Stimulated activated CD4-positive, alpha-beta T cell treated with anti-CD3 and anti-CD28 coated beads, Interleukin-4, amount 100 ng/mL, for 4 hours (primary cell): ENCODE measurements around the gene PAK6.

ENCODE experiments used
- DNase-seq, 2 experiments: peaks; one replicate each; pipeline ENCODE4 v3.0.0-alpha.2; 2020

Gene PAK6

GRCh38 chr15:40293905-40294895 is 55.3 kb downstream of the PAK6 start:
- no peak for DNase-seq

GRCh38 chr15:40295297-40295696 is 56.4 kb downstream of the PAK6 start:
- DNase-seq: no peak

DNA sequence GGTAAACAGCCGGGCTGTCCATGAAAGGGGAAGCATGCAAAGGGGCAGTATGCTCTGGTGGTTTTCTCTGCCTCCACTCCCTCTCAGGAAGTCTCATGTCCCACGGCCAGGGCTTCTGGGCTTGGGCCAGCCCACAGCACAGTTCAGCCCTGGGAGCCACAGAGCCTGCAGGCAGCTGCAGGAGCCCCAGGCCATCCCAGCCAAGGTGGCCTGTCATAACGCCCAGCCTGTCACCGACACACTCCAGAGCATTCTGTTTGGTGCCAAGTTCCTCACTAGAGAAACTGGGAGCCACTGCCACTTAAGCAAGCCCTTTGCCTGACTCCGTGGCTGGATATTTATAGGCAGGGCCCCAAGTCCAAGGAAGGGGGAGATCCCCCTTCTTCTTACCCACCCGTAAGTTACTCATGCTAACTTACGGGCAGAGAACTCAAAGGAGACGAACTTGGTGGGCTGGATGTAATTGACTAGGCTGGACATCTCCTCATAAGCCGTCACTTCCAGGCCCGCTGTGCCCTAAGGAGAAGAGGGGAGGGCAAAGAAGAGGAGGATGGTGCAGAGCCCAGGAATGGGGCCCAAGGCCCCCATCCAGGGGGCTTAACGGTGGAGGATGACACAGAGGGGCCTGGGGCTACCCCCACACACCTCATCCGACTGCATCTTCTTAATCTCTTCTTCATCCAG is 57.2 kb downstream of the PAK6 start:
- no peak for DNase-seq

GRCh38 chr15:40296561-40297230 is 57.8 kb downstream of the PAK6 start:
- DNase-seq: no peak

DNA sequence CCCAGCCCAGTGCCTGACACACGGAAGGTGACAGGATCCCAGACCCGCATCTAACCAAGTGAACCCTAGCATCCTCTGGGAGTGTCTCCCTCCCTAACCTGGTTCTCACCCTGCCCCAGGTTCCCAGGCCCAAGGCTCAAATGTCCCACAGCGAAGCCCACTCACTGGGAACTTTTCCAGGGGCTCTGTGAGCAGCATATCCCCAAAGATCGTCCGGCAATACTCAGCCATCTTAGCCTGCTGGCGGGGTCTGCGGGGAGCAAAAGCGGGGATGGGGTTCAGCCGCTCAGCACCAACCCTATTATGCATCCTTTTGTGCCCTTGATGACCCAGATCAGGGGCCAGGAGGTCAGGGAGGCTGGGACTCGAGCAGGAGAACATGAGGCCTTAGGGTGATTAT is 58.5 kb downstream of the PAK6 start:
- no peak for DNase-seq

DNA sequence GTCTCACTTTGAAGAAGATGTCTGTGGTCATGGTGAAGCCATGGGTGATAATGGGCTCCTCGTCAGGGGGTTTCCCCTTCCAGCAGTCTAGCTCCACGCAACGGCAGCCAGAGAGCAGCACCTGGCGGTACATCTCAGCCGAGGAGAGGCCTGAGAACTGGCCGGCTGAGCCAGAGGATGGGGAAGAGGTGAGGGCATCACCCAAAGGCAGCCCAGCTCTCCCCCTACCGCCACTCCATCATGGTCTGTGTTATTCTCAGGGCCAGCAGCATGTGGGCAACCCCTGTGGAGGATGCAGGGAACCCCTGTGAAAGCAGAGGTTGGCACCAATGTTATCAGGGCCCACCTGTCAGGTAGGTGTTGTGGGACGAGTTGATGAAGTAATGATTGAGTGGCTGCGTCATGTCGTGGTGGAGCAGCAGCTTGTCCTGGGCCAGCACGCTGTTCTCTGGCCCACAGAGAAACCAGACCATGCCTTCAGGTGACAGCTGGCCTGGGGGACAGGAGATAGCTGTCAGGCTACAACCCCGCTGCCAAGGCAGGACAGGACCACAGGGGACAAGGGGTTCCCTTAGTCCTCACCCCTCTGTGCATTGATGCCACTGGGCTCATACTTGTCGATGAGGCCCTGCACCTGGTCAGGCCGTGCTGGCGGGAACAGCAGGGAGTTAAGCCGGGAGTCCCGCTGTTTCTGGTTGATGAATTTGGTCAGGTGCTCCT is 59.5 kb downstream of the PAK6 start:
- DNase-seq: no peak

- DNase-seq: no peak
Observed at GRCh38 chr15:40300367-40300766, 61.5 kb downstream of the PAK6 start.

GRCh38 chr15:40300771-40301170 is 61.9 kb downstream of the PAK6 start:
- DNase-seq: no peak

GRCh38 chr15:40301467-40302179 is 62.8 kb downstream of the PAK6 start:
- DNase-seq: no peak

DNA sequence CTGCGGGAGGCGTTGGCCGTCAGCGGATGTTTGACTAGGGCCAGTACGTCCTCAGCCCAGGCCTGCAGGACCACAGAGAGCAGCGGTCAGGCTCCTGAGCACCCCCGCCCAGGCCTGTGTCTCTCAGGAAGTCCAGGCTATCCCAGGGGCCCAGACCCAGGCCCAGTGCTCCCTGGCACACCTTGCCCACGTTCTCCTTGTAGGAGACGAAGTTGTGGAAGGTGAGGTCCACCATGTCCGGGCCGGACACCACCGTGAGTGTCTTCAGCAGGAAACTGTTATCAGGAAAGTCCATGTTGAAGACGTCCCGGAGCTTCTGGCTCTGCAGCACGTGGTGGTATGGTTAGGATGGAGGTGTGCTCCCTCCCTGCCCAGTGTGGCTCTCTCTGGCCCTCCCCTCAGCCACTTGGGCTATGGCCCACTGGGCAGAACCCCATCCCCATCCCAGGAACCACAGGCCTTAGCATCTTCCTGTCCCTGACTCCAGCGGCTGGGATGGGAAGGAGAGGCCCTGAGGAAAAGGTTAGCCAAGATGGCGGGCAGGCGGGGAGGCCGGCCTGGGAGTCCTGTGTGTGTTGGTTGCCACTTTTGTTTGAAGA is 63.5 kb downstream of the PAK6 start:
- DNase-seq: no peak

DNA sequence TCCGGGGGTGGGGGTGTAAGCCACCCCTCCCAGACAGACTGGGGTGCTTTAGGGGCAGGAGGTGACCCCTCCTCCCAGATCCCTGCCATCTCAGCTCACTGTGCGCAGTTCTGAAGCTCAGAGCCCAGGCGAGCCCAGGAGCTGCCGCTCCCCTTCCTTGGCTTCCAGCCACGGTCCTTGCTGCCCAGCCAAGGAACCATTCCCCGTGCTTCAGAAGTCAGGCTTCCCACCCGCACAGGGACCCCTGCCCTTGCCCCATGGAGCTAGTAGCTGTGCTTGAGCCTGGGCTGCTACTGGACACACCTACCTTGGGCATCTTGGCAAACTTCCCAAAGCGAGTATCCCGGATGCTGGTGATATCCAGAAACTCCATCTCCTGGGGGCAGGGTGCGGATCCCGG is 64.1 kb downstream of the PAK6 start:
- DNase-seq: no peak

GRCh38 chr15:40303576-40303975 is 64.7 kb downstream of the PAK6 start:
- DNase-seq: no peak

GRCh38 chr15:40305281-40305680 is 66.4 kb downstream of the PAK6 start:
- no peak for DNase-seq

DNA sequence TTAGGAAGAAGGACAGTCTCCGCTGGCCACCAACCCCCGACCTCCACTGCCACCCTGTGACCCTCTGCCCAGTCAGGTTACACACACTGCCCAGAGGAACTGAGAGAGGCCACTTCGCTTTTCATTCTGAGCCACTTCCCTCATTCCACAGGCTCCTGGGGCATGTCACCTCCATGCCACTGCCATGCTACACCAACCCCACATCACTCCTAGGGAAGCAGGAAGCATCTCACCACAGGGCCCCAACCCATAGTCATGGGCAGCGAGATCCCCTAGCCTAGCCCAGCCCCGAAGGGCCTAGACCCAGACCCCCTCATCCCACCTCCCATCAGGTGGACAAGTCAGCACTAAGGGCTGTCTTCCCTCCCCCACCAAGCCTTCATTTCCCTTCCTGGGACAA is 67.5 kb downstream of the PAK6 start:
- DNase-seq: no peak

- no peak for DNase-seq
Observed at GRCh38 chr15:40306908-40307307, 68.0 kb downstream of the PAK6 start.

DNA sequence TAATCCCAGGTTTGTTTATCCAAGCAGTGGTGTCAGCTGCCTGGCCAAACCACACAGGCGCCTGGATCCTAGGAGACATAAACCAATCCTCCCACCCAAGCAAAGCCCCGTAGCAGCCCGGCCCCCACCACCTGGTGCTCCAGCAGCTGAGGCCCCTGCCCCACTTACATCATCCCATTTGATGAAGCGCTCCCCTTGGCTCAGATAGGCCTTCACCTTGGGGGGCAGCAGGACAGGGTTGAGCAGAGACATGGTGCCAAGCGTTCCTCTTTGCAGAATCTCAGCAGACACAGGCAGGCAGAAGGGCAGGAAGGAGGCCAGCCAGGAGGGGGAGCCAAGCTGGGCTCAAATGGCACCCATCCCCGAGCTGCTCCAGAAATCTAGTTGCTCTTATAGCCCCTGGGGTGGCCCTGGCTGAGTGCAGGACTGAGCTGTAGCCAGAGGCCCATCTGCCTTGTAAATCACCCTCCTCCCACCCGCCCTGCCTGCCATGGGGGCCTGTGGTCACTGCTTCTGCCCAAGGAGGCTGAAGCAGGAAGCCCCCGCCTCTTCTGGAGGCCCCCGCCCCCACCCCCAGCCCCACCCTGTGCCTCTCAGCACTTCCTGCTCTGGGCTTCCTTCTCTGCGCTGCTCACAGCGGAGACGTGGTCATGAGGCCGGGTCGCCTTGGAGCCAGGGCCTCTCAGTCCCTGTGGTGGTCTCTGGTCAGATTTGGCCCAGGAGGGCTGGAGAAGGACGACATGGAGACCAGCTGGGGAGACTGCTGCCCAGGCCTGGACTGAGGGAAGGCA is 68.8 kb downstream of the PAK6 start, which contains the start of gene PLCB2:
Gene PLCB2, minus strand, starts transcription at position 515 of the 791 bp plus-strand sequence. Its CDS starts 263 bp downstream, at position 252.
- DNase-seq: peak; percentile 56 to 57

GRCh38 chr15:40309344-40309862 is 70.5 kb downstream of the PAK6 start:
- no peak for DNase-seq

- peak; percentile 34 to 49 for DNase-seq
Observed at GRCh38 chr15:40310001-40310959, 71.4 kb downstream of the PAK6 start.

GRCh38 chr15:40310993-40311392 is 72.1 kb downstream of the PAK6 start:
- DNase-seq: no peak
